ENCODE results near the gene CHST12.

GRCh38 chr7:2355705-2356008 is 47.8 kb upstream of the CHST12 start:
- no peak for TF ChIP-seq GATA2 (IDR thresholded peaks at IDR 0.05; ENCODE audit: low read depth, low read length)
- no peak for TF ChIP-seq GATA3 (IDR thresholded peaks at IDR 0.05; ENCODE audit: low read depth, low read length)

Data from SH-SY5Y (cell line).